GM23338 (cell line): ENCODE data around the gene ACOX2. TPM values are rescaled to one million over a fixed set of nuclear protein-coding genes. Genes with fewer than 3 reads are reported as not detected.

ENCODE experiments used
- ATAC-seq: fragments of 200-7000 bp; cut with Tn5 transposase; 3 replicates; pipeline ENCODE4 v1.9.1; 2020
- DNase-seq: peaks from one replicate; pipeline ENCODE4 v3.0.0-alpha.2; 2015; ENCODE audit warnings: low spot score
- H2AFZ ChIP-seq: fragments of 200-600 bp; sonication (generic); 2 replicates; pipeline ENCODE4 v1.8.0; 2016; ENCODE audit warnings: antibody characterized with exemption, mild to moderate bottlenecking, moderate library complexity
- H3F3A ChIP-seq: fragments of 200-600 bp; sonication (generic); replicated peaks from 2 replicates; pipeline ENCODE4 v1.8.0; 2017; ENCODE audit warnings: antibody characterized with exemption, mixed run types, low read depth
- H3K27ac ChIP-seq: fragments of 200-600 bp; sonication (generic); 2 replicates; pipeline ENCODE4 v1.6.1; 2016; ENCODE audit warnings: low read depth
- H3K27me3 ChIP-seq: fragments of 200-600 bp; sonication (generic); 2 replicates; pipeline ENCODE4 v1.8.0; 2016; ENCODE audit warnings: mild to moderate bottlenecking, mixed run types, moderate library complexity; ENCODE audit not compliant: insufficient read depth
- H3K36me3 ChIP-seq: fragments of 200-600 bp; sonication (generic); 2 replicates; pipeline ENCODE4 v1.8.0; 2016; ENCODE audit warnings: mild to moderate bottlenecking; ENCODE audit not compliant: insufficient read depth
- H3K4me1 ChIP-seq: fragments of 200-600 bp; sonication (generic); 2 replicates; pipeline ENCODE4 v1.8.0; 2016; ENCODE audit warnings: mild to moderate bottlenecking, moderate library complexity; ENCODE audit not compliant: insufficient read depth
- H3K4me2 ChIP-seq: fragments of 200-600 bp; sonication (generic); 2 replicates; pipeline ENCODE4 v1.7.1; 2017; ENCODE audit warnings: mixed run types
- H3K4me3 ChIP-seq: fragments of 200-600 bp; sonication (generic); 2 replicates; pipeline ENCODE4 v1.6.1; 2016; ENCODE audit warnings: mixed run types
- H3K79me2 ChIP-seq: fragments of 200-600 bp; sonication (generic); replicated peaks from 2 replicates; pipeline ENCODE4 v1.8.0; 2017; ENCODE audit warnings: mild to moderate bottlenecking; ENCODE audit not compliant: insufficient read depth
- H3K9me2 ChIP-seq: fragments of 200-600 bp; sonication (generic); 2 replicates; pipeline ENCODE4 v1.8.0; 2017; ENCODE audit not compliant: insufficient read depth
- H4K20me1 ChIP-seq: fragments of 200-600 bp; sonication (generic); replicated peaks from 2 replicates; pipeline ENCODE4 v1.8.0; 2017; ENCODE audit warnings: mild to moderate bottlenecking; ENCODE audit not compliant: insufficient read depth
- H3K27ac Mint-ChIP-seq: 2 replicates; pipeline ENCODE4 v1.8.0; 2020; ENCODE audit warnings: inconsistent platforms, mild to moderate bottlenecking, moderate library complexity, mixed read lengths
- H3K27me3 Mint-ChIP-seq: 3 replicates; pipeline ENCODE4 v1.8.0; 2022; ENCODE audit warnings: low read depth, mild to moderate bottlenecking, moderate library complexity, mixed read lengths, inconsistent platforms; ENCODE audit not compliant: insufficient read depth, poor library complexity
- H3K36me3 Mint-ChIP-seq: 3 replicates; pipeline ENCODE4 v1.8.0; 2021; ENCODE audit warnings: low read depth, mild to moderate bottlenecking, inconsistent platforms, moderate library complexity, mixed read lengths
- H3K4me1 Mint-ChIP-seq: 3 replicates; pipeline ENCODE4 v1.8.0; 2020; ENCODE audit warnings: mild to moderate bottlenecking, inconsistent platforms, mixed read lengths
- H3K4me3 Mint-ChIP-seq: 3 replicates; pipeline ENCODE4 v1.8.0; 2021; ENCODE audit warnings: moderate library complexity, mild to moderate bottlenecking, inconsistent platforms, mixed read lengths
- H3K9me3 Mint-ChIP-seq: 3 replicates; pipeline ENCODE4 v1.8.0; 2020; ENCODE audit warnings: moderate library complexity, mild to moderate bottlenecking, inconsistent platforms, mixed read lengths
- CREB1 ChIP-seq: fragments of 250-450 bp; sonication (Bioruptor Pico); IDR thresholded peaks from 2 replicates; pipeline ENCODE4 v1.5.0; 2020; ENCODE audit warnings: low read depth, mild to moderate bottlenecking, moderate library complexity
- EZH2 ChIP-seq: fragments of 200-600 bp; sonication (generic); IDR thresholded peaks from one replicate; pipeline ENCODE4 v1.8.0; 2017; ENCODE audit warnings: antibody characterized with exemption, mild to moderate bottlenecking, low read depth; ENCODE audit not compliant: unreplicated experiment
- EZH2phosphoT487 ChIP-seq: fragments of 200-600 bp; sonication (generic); IDR thresholded peaks from one replicate; pipeline ENCODE4 v1.8.1; 2018; ENCODE audit warnings: antibody characterized with exemption; ENCODE audit not compliant: unreplicated experiment
- JUNB ChIP-seq: IDR thresholded peaks from one replicate; pipeline ENCODE4 v1.6.1; 2016; ENCODE audit warnings: antibody characterized with exemption; ENCODE audit not compliant: unreplicated experiment
- NANOG ChIP-seq: IDR thresholded peaks from 2 replicates; pipeline ENCODE4 v1.6.1; 2016; ENCODE audit warnings: antibody characterized with exemption, borderline replicate concordance
- POLR2AphosphoS5 ChIP-seq: IDR thresholded peaks from 2 replicates; pipeline ENCODE4 v1.6.1; 2016; ENCODE audit warnings: antibody characterized with exemption, low read depth
- STAT1 ChIP-seq: IDR thresholded peaks from one replicate; pipeline ENCODE4 v1.6.1; 2016; ENCODE audit warnings: antibody characterized with exemption; ENCODE audit not compliant: unreplicated experiment
- ZNF114 ChIP-seq: fragments of 250-450 bp; sonication (Bioruptor Pico); IDR thresholded peaks from 2 replicates; pipeline ENCODE4 v1.5.0; 2020; ENCODE audit warnings: mild to moderate bottlenecking, moderate library complexity
- ZNF331 ChIP-seq: fragments of 250-450 bp; sonication (Bioruptor Pico); IDR thresholded peaks from 2 replicates; pipeline ENCODE4 v1.5.0; 2020; ENCODE audit warnings: low read depth, mild to moderate bottlenecking, moderate library complexity
- polyA plus RNA-seq: library from polyadenylated mRNA; unstranded; fragments of >200 nt; fragmentation: Nextera tagmentation; extraction: Ambion mirVana; gene quantifications from 2 replicates; pipeline ENCODE4 v1.2.1, GENCODE V29; 2016
- total RNA-seq: library from RNA; depleted of rRNA; stranded (reverse); fragments of >200 nt; shearing (Covaris generic); gene quantifications from 2 replicates; pipeline ENCODE4 v1.2.3, GENCODE V29; 2014
- TF ChIP-seq, protein P1 (sequence below): IDR thresholded peaks from 2 replicates; pipeline ENCODE4 v1.6.1; 2016; ENCODE audit warnings: antibody characterized with exemption
- TF ChIP-seq, protein P2 (sequence below), 2 experiments: fragments of 200-600 bp in 1 of 2; sonication (generic) in 1 of 2; conservative IDR thresholded peaks; 2 replicates each; pipeline versions ENCODE4 v1.5.1 to v1.6.1; 2016 to 2017; ENCODE audit warnings: antibody characterized with exemption in 2 of 2, low read depth in 2 of 2, mild to moderate bottlenecking in 2 of 2, moderate library complexity in 1 of 2
- TF ChIP-seq, protein P3 (sequence below): IDR thresholded peaks from one replicate; pipeline ENCODE4 v1.6.1; 2018; ENCODE audit warnings: antibody characterized with exemption; ENCODE audit not compliant: unreplicated experiment
- TF ChIP-seq, protein P4 (sequence below): fragments of 250-450 bp; sonication (Bioruptor Pico); IDR thresholded peaks from 2 replicates; pipeline ENCODE4 v1.5.0; 2020; ENCODE audit warnings: mild to moderate bottlenecking, moderate library complexity

Gene ACOX2
- total and polyA plus RNA-seq, 2 experiments from 2014 or later = 1.1 to 1.9 TPM

DNA sequence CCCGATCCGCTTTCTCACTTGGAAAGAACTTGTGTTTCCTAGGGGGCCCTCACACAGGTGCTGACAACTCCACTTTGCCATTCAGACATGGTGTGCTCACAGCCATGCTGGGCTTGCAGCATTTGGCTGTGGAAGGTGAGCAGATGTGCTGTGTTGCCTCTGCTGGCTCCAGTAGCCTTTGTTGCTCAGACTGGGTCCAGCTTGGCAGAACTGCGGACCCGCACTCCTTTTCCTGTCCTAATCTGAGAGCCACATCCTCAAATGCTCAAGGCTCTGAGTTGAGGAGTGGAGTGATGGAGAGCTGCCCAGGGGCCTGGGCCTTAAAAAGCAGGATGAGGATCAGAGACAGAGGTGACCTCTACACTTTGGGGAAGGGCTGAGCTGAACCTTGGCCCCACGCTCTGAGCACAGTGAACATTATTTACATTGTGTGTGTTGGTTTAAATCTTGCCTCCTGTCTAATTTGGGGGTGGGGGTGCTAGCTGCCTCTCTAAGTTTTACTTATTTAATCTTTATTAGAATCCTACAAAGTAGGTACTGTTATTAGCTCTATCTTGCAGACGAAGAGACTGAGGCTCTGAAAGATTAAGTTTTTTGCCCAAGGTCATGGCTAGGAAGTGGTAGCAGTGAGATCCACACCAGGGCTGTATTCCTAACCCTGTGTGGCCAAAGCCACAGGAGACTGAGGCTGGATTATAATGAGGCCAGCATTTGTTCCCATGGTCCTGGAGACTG is 17.2 kb downstream of the ACOX2 start:
- no peaks in the 10 kb centered on the region for H3K27me3 ChIP-seq

More for the DNA sequence above, 17.2 kb downstream of the ACOX2 start:
- Histone ChIP-seq H3K36me3 (no peaks in the 10 kb centered on the region), H4K20me1 (no peaks in the 10 kb centered on the region), H3K79me2 (no peaks in the 10 kb centered on the region), H3K4me2 (no peak overlapping the region), H3K9me2 (no peaks in the 10 kb centered on the region), H3F3A (no peaks in the 10 kb centered on the region), H3K4me1 (peaks cover 26% of the 10 kb centered on the region), H3K4me3 (no peak overlapping the region), H3K27ac (no peak overlapping the region), H2AFZ (no peak overlapping the region)
- DNase-seq (no peak), ATAC-seq (no peak)
- H3K36me3 Mint-ChIP-seq = no peaks in the 10 kb centered on the region
- H3K27ac Mint-ChIP-seq = no peak overlapping the region
- peaks cover 30% of the 10 kb centered on the region for H3K4me1 Mint-ChIP-seq
- no peak overlapping the region for H3K4me3 Mint-ChIP-seq
- no peak for TF ChIP-seq STAT1
- no peak for TF ChIP-seq CREB1 (CRISPR knock-in tag)
- TF ChIP-seq, protein P1, sequence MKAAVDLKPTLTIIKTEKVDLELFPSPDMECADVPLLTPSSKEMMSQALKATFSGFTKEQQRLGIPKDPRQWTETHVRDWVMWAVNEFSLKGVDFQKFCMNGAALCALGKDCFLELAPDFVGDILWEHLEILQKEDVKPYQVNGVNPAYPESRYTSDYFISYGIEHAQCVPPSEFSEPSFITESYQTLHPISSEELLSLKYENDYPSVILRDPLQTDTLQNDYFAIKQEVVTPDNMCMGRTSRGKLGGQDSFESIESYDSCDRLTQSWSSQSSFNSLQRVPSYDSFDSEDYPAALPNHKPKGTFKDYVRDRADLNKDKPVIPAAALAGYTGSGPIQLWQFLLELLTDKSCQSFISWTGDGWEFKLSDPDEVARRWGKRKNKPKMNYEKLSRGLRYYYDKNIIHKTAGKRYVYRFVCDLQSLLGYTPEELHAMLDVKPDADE = no peak
- no peak for TF ChIP-seq JUNB
- TF ChIP-seq ZNF331 (CRISPR knock-in tag) = no peak
- TF ChIP-seq ZNF114 (CRISPR knock-in tag) = no peak
- no peak for TF ChIP-seq POLR2AphosphoS5
- TF ChIP-seq EZH2 = no peak
- TF ChIP-seq, protein P2, sequence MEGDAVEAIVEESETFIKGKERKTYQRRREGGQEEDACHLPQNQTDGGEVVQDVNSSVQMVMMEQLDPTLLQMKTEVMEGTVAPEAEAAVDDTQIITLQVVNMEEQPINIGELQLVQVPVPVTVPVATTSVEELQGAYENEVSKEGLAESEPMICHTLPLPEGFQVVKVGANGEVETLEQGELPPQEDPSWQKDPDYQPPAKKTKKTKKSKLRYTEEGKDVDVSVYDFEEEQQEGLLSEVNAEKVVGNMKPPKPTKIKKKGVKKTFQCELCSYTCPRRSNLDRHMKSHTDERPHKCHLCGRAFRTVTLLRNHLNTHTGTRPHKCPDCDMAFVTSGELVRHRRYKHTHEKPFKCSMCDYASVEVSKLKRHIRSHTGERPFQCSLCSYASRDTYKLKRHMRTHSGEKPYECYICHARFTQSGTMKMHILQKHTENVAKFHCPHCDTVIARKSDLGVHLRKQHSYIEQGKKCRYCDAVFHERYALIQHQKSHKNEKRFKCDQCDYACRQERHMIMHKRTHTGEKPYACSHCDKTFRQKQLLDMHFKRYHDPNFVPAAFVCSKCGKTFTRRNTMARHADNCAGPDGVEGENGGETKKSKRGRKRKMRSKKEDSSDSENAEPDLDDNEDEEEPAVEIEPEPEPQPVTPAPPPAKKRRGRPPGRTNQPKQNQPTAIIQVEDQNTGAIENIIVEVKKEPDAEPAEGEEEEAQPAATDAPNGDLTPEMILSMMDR (conservative IDR thresholded peaks at IDR 0.05; ENCODE audit: low read depth in 2 of 2) = no peak
- no peak for TF ChIP-seq NANOG
- TF ChIP-seq, protein P3, sequence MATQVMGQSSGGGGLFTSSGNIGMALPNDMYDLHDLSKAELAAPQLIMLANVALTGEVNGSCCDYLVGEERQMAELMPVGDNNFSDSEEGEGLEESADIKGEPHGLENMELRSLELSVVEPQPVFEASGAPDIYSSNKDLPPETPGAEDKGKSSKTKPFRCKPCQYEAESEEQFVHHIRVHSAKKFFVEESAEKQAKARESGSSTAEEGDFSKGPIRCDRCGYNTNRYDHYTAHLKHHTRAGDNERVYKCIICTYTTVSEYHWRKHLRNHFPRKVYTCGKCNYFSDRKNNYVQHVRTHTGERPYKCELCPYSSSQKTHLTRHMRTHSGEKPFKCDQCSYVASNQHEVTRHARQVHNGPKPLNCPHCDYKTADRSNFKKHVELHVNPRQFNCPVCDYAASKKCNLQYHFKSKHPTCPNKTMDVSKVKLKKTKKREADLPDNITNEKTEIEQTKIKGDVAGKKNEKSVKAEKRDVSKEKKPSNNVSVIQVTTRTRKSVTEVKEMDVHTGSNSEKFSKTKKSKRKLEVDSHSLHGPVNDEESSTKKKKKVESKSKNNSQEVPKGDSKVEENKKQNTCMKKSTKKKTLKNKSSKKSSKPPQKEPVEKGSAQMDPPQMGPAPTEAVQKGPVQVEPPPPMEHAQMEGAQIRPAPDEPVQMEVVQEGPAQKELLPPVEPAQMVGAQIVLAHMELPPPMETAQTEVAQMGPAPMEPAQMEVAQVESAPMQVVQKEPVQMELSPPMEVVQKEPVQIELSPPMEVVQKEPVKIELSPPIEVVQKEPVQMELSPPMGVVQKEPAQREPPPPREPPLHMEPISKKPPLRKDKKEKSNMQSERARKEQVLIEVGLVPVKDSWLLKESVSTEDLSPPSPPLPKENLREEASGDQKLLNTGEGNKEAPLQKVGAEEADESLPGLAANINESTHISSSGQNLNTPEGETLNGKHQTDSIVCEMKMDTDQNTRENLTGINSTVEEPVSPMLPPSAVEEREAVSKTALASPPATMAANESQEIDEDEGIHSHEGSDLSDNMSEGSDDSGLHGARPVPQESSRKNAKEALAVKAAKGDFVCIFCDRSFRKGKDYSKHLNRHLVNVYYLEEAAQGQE = no peak
- TF ChIP-seq EZH2phosphoT487 = no peak
- TF ChIP-seq, protein P4, sequence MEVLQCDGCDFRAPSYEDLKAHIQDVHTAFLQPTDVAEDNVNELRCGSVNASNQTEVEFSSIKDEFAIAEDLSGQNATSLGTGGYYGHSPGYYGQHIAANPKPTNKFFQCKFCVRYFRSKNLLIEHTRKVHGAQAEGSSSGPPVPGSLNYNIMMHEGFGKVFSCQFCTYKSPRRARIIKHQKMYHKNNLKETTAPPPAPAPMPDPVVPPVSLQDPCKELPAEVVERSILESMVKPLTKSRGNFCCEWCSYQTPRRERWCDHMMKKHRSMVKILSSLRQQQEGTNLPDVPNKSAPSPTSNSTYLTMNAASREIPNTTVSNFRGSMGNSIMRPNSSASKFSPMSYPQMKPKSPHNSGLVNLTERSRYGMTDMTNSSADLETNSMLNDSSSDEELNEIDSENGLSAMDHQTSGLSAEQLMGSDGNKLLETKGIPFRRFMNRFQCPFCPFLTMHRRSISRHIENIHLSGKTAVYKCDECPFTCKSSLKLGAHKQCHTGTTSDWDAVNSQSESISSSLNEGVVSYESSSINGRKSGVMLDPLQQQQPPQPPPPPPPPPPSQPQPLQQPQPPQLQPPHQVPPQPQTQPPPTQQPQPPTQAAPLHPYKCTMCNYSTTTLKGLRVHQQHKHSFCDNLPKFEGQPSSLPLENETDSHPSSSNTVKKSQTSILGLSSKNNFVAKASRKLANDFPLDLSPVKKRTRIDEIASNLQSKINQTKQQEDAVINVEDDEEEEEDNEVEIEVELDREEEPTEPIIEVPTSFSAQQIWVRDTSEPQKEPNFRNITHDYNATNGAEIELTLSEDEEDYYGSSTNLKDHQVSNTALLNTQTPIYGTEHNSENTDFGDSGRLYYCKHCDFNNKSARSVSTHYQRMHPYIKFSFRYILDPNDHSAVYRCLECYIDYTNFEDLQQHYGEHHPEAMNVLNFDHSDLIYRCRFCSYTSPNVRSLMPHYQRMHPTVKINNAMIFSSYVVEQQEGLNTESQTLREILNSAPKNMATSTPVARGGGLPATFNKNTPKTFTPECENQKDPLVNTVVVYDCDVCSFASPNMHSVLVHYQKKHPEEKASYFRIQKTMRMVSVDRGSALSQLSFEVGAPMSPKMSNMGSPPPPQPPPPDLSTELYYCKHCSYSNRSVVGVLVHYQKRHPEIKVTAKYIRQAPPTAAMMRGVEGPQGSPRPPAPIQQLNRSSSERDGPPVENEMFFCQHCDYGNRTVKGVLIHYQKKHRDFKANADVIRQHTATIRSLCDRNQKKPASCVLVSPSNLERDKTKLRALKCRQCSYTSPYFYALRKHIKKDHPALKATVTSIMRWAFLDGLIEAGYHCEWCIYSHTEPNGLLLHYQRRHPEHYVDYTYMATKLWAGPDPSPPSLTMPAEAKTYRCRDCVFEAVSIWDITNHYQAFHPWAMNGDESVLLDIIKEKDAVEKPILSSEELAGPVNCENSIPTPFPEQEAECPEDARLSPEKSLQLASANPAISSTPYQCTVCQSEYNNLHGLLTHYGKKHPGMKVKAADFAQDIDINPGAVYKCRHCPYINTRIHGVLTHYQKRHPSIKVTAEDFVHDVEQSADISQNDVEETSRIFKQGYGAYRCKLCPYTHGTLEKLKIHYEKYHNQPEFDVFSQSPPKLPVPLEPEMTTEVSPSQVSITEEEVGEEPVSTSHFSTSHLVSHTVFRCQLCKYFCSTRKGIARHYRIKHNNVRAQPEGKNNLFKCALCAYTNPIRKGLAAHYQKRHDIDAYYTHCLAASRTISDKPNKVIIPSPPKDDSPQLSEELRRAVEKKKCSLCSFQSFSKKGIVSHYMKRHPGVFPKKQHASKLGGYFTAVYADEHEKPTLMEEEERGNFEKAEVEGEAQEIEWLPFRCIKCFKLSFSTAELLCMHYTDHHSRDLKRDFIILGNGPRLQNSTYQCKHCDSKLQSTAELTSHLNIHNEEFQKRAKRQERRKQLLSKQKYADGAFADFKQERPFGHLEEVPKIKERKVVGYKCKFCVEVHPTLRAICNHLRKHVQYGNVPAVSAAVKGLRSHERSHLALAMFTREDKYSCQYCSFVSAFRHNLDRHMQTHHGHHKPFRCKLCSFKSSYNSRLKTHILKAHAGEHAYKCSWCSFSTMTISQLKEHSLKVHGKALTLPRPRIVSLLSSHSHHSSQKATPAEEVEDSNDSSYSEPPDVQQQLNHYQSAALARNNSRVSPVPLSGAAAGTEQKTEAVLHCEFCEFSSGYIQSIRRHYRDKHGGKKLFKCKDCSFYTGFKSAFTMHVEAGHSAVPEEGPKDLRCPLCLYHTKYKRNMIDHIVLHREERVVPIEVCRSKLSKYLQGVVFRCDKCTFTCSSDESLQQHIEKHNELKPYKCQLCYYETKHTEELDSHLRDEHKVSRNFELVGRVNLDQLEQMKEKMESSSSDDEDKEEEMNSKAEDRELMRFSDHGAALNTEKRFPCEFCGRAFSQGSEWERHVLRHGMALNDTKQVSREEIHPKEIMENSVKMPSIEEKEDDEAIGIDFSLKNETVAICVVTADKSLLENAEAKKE (CRISPR knock-in tag) = no peak
- H3K27me3 Mint-ChIP-seq = peaks cover 3% of the 10 kb centered on the region
- H3K9me3 Mint-ChIP-seq = peaks cover 7% of the 10 kb centered on the region; the same call in 1 of the 3 replicates
